Thoracic aorta (tissue), 2 donors: Measurements from ENCODE around the gene BCL11B. TPM values are rescaled to one million over a fixed set of nuclear protein-coding genes. Genes with fewer than 3 reads are reported as not detected.

Experiments
- ATAC-seq: fragments of 150-250 bp; one replicate; pipeline ENCODE4 v1.8.0; 2017; ENCODE audit warnings: low read depth; ENCODE audit not compliant: insufficient number of reproducible peaks, low FRiP score
- DNase-seq: peaks from one replicate; pipeline ENCODE4 v3.0.0-alpha.2; 2020; ENCODE audit warnings: low spot score
- H3K27ac ChIP-seq, 2 donors: fragments of 200-600 bp; sonication (generic); 1 replicate in 1 of 2; 2 replicates in 1 of 2; pipeline ENCODE4 v1.5.1; 2016; ENCODE audit warnings: mild to moderate bottlenecking in 2 of 2, moderate library complexity in 2 of 2
- H3K27me3 ChIP-seq: fragments of 200-600 bp; sonication (generic); replicated peaks from 2 replicates; pipeline ENCODE4 v1.6.0; 2016; ENCODE audit warnings: mild to moderate bottlenecking; ENCODE audit not compliant: insufficient read depth
- H3K36me3 ChIP-seq: fragments of 200-600 bp; sonication (generic); one replicate; pipeline ENCODE4 v1.5.1; 2016
- H3K4me1 ChIP-seq, 2 donors: fragments of 200-600 bp; sonication (generic); 1 replicate in 1 of 2; 2 replicates in 1 of 2; pipeline versions ENCODE4 v1.5.1 to v1.6.0; 2016; ENCODE audit warnings: low read depth in 2 of 2, mild to moderate bottlenecking in 1 of 2; ENCODE audit not compliant: control insufficient read depth in 1 of 2
- H3K4me3 ChIP-seq: fragments of 200-600 bp; sonication (generic); 2 replicates; pipeline ENCODE4 v1.5.1; 2016; ENCODE audit warnings: mild to moderate bottlenecking
- H3K9me3 ChIP-seq: fragments of 200-600 bp; sonication (generic); 2 replicates; pipeline ENCODE4 v1.5.1; 2016
- CTCF ChIP-seq: fragments of 200-600 bp; sonication (generic); IDR thresholded peaks from one replicate; pipeline ENCODE4 v1.5.1; 2019; ENCODE audit warnings: antibody characterized with exemption
- total RNA-seq, 2 donors: library from RNA; depleted of rRNA; stranded (reverse); fragments of >200 nt; gene quantifications; one replicate each; pipeline versions ENCODE4 v1.1.0 to v1.2.3, GENCODE V29; 2016

The BCL11B gene
- total RNA-seq, 2 donors from 2014 or later: 0.92 to 6.2 TPM

- ATAC-seq (no peak), DNase-seq (no peak)
- no peaks in the 10 kb centered on the region for H3K36me3 ChIP-seq
- TF ChIP-seq CTCF: no peak
- H3K27me3 ChIP-seq: no peaks in the 10 kb centered on the region
- H3K4me3 ChIP-seq: no peak overlapping the region
- H3K27ac ChIP-seq: no peak overlapping the region
- H3K4me1 ChIP-seq: peaks cover 0 to 7% of the 10 kb centered on the region in 2 donors
- no peaks in the 10 kb centered on the region for H3K9me3 ChIP-seq
Measured at GRCh38 chr14:99134516-99135046, 137.4 kb downstream of the BCL11B start.

- H3K27ac ChIP-seq: no peak overlapping the region
- no peak for DNase-seq
- no peak for ATAC-seq
Measured at GRCh38 chr14:99133636-99134515, 138.1 kb downstream of the BCL11B start.

GRCh38 chr14:99132821-99133635 is 139.0 kb downstream of the BCL11B start:
- DNase-seq: no peak
- Histone ChIP-seq H3K4me3 (no peak overlapping the region), H3K27me3 (no peaks in the 10 kb centered on the region), H3K27ac (no peak overlapping the region), H3K9me3 (no peaks in the 10 kb centered on the region), H3K4me1 (peaks cover 0 to 7% of the 10 kb centered on the region in 2 donors), H3K36me3 (no peaks in the 10 kb centered on the region)
- no peak for TF ChIP-seq CTCF
- no peak for ATAC-seq

More at GRCh38 chr14:99133636-99134515, 138.1 kb downstream of the BCL11B start:
- no peaks in the 10 kb centered on the region for H3K27me3 ChIP-seq
- peaks cover 0 to 7% of the 10 kb centered on the region in 2 donors for H3K4me1 ChIP-seq
- H3K4me3 ChIP-seq: no peak overlapping the region
- no peaks in the 10 kb centered on the region for H3K36me3 ChIP-seq
- no peaks in the 10 kb centered on the region for H3K9me3 ChIP-seq
- TF ChIP-seq CTCF: no peak

- Histone ChIP-seq H3K4me1 (peaks cover 0 to 16% of the 10 kb centered on the region in 2 donors), H3K9me3 (no peaks in the 10 kb centered on the region), H3K4me3 (no peak overlapping the region), H3K27me3 (no peaks in the 10 kb centered on the region), H3K36me3 (no peaks in the 10 kb centered on the region), H3K27ac (no peak overlapping the region)
- DNase-seq (no peak), ATAC-seq (no peak)
- TF ChIP-seq CTCF: no peak
Measured at GRCh38 chr14:99131632-99132271, 140.2 kb downstream of the BCL11B start.
